Measurements from ENCODE around the gene GPR3.
A peak's percentile ranks its signal among the peaks of the same experiment; 100 is the strongest.
"Not testable (repeated sequence)": the region's sequence is repeated elsewhere in the genome, so short reads cannot be mapped to it uniquely, and the experiment has no call there.

The GPR3 gene

GRCh38 chr1:27400082-27400962 is 7.9 kb downstream of the GPR3 start:
- DNase-seq (ENCODE audit: low read depth): no peak

- DNase-seq (ENCODE audit: low read depth): no peak
These were observed 8.5 kb downstream of the GPR3 start for GRCh38 chr1:27400963-27401341.

- DNase-seq (ENCODE audit: low read depth): no peak
These were observed 9.9 kb downstream of the GPR3 start for GRCh38 chr1:27402349-27402754.

GRCh38 chr1:27403065-27403726 is 10.8 kb downstream of the GPR3 start:
- no peak for DNase-seq (ENCODE audit: low read depth)

GRCh38 chr1:27403931-27404330 is 11.5 kb downstream of the GPR3 start:
- DNase-seq (ENCODE audit: low read depth): no peak

GRCh38 chr1:27405074-27405473 is 12.7 kb downstream of the GPR3 start:
- DNase-seq (ENCODE audit: low read depth): no peak

- DNase-seq (ENCODE audit: low read depth): not testable (repeated sequence)
These were observed 13.4 kb downstream of the GPR3 start for GRCh38 chr1:27405598-27406361.

- no peak for DNase-seq (ENCODE audit: low read depth)
These were observed 13.9 kb downstream of the GPR3 start for GRCh38 chr1:27406362-27406680.

GRCh38 chr1:27406791-27407190 is 14.4 kb downstream of the GPR3 start:
- DNase-seq (ENCODE audit: low read depth): not testable (repeated sequence)

- DNase-seq (ENCODE audit: low read depth): no peak
These were observed 15.7 kb downstream of the GPR3 start for GRCh38 chr1:27408151-27408550.

GRCh38 chr1:27409669-27410068 is 17.2 kb downstream of the GPR3 start:
- no peak for DNase-seq (ENCODE audit: low read depth)

GRCh38 chr1:27410709-27411108 is 18.3 kb downstream of the GPR3 start:
- DNase-seq (ENCODE audit: low read depth): no peak

- DNase-seq (ENCODE audit: low read depth): no peak
These were observed 20.1 kb downstream of the GPR3 start for GRCh38 chr1:27412502-27412901.

- no peak for DNase-seq (ENCODE audit: low read depth)
These were observed 20.6 kb downstream of the GPR3 start for GRCh38 chr1:27413004-27413403.

GRCh38 chr1:27414091-27414490 is 21.7 kb downstream of the GPR3 start:
- no peak for DNase-seq (ENCODE audit: low read depth)

GRCh38 chr1:27416387-27417111 is 24.1 kb downstream of the GPR3 start:
- no peak for DNase-seq (ENCODE audit: low read depth)

GRCh38 chr1:27417713-27418112 is 25.3 kb downstream of the GPR3 start:
- DNase-seq (ENCODE audit: low read depth): no peak

- DNase-seq (ENCODE audit: low read depth): peak; percentile 72
These were observed 26.1 kb downstream of the GPR3 start for GRCh38 chr1:27418326-27419185.

GRCh38 chr1:27423709-27424108 is 31.3 kb downstream of the GPR3 start:
- DNase-seq (ENCODE audit: low read depth): no peak

- DNase-seq (ENCODE audit: low read depth): no peak
These were observed 34.9 kb downstream of the GPR3 start for GRCh38 chr1:27427329-27427728.

GRCh38 chr1:27427816-27428315 is 35.4 kb downstream of the GPR3 start:
- no peak for DNase-seq (ENCODE audit: low read depth)

All from non-pigmented ciliary epithelial cell (primary cell).